ENCODE measurements around the gene HNRNPDL. TPM values are rescaled to one million over a fixed set of nuclear protein-coding genes. Genes with fewer than 3 reads are reported as not detected.
"Not testable (repeated sequence)": the region's sequence is repeated elsewhere in the genome, so short reads cannot be mapped to it uniquely, and the experiment has no call there.

Gene HNRNPDL
- 100 to 1,000 TPM in 2 of 4 donors, 10 to 100 TPM in 2; 61.8 to 210 (median 101) TPM for total RNA-seq

DNA sequence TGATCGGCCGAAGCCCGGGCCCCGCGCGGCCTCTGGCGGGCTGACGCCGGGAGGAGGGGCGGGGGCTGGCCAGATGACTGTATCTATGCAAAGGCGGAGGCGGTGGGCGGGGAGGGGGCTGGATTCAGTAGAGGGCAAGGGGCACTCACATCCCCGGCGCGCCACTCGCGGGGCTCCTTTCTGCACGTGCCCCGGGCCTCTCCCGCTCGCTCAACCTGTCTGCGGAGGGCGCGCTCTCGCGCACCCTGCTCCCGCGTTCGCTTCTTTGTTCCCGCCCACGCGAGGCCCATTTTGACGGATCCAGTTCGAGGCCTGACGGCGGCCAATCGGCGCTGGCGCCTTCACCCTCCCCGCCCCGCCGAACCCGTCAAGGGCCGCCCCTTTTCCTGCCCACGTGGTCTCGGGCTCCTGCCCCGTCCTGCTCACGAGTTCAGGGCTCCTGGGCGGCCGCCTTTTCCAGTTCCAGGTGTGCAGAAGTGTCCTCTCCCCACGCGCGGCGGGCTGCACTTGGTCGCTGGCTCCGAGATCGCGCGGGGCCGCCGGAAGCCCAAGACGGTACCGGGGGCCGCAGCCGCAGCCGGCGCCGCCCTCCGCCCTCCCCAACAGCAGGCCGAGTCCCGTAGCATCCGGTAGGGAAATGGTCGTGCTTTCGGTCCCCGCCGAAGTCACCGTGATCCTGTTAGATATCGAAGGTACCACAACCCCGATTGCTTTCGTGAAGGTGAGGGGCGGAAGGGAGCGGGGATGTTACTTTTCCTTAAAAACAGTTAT, at the start of gene HNRNPDL, which contains the start of gene ENOPH1:
HNRNPDL (minus strand) TSS at position 270 of the 771 bp plus-strand sequence. CDS start 772 bp downstream, outside the sequence.
ENOPH1 (plus strand) TSS at position 398 of the 771 bp plus-strand sequence; CDS start at position 638, 240 bp downstream.
- Histone ChIP-seq H3K27ac (peak within 1 kb of the TSS; percentile 98 to 100 (median 99)), H3K4me1 (peaks cover 3 to 39% (median 8%) of the 10 kb centered on the region in 4 donors), H3K36me3 (peaks cover 0 to 18% (median 0%) of the 10 kb centered on the region in 3 donors), H3K9me3 (no peaks in the 10 kb centered on the region), H3K27me3 (no peaks in the 10 kb centered on the region), H3K4me3 (peak within 1 kb of the TSS; percentile 86 to 90 (median 89))
- peak; percentile 97 to 98 (median 98) for DNase-seq
- peak in 1 of 6 experiments; percentile 27 for TF ChIP-seq CTCF (IDR thresholded peaks at IDR 0.05)
- peak; percentile 44 to 73 for TF ChIP-seq POLR2A (IDR thresholded peaks at IDR 0.05)

DNA sequence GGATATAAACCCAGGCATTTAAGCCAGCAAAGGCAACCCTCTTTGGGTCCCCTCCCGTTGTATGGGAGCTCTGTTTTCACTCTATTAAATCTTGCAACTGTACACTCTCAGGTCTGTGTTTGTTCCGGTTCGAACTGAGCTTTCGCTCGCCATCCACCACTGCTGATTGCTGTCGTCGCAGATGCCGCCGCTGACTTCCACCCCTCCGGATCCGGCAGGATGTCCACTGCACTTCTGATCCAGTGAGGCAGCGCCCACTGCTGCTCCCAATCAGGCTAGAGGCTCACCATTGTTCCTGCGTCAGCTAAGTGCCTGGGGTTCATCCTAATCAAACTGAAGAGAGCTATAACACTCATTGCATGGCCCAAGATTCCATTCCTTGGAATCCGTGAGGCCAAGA, 49.3 kb upstream of the HNRNPDL start:
- Histone ChIP-seq H3K36me3 (no peaks in the 10 kb centered on the region), H3K27ac (no peak overlapping the region), H3K9me3 (no peaks in the 10 kb centered on the region), H3K4me1 (no peaks in the 10 kb centered on the region), H3K27me3 (no peaks in the 10 kb centered on the region), H3K4me3 (no peak overlapping the region)
- no peak for DNase-seq
- TF ChIP-seq CTCF (IDR thresholded peaks at IDR 0.05) (no peak), POLR2A (IDR thresholded peaks at IDR 0.05) (no peak)

GRCh38 chr4:82477469-82477868, 47.2 kb upstream of the HNRNPDL start:
- H3K36me3 ChIP-seq, H3K27ac ChIP-seq, H3K9me3 ChIP-seq, H3K4me3 ChIP-seq, H3K27me3 ChIP-seq, H3K4me1 ChIP-seq: not testable (repeated sequence)
- DNase-seq = peak in 1 of 3 donors; percentile 54

DNA sequence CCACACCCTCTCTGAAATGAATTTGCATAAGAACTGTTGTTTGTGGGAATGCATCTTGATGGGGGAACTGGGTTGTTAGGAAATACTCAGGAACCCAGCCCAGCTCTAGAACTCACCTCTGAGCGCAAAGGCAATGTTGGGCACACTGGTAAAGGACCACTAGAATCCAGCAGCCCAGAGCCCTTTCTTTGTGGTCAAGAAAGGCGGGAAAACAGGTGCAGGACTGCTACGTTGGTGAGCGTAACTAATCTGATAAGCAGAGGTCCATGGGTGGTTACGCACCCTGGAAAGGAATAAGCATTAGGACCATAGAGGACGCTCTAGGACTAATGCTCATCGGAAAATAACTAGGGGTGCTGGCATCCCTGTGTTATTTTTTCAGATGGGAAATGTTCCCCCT, 45.7 kb upstream of the HNRNPDL start:
- not testable (repeated sequence) for H3K9me3 ChIP-seq, H3K4me1 ChIP-seq, DNase-seq, H3K27ac ChIP-seq, H3K36me3 ChIP-seq, H3K4me3 ChIP-seq, H3K27me3 ChIP-seq

GRCh38 chr4:82473621-82474164, 43.4 kb upstream of the HNRNPDL start:
- TF ChIP-seq POLR2A (IDR thresholded peaks at IDR 0.05) (no peak), CTCF (IDR thresholded peaks at IDR 0.05) (no peak)
- H3K27me3 ChIP-seq = no peaks in the 10 kb centered on the region

DNA sequence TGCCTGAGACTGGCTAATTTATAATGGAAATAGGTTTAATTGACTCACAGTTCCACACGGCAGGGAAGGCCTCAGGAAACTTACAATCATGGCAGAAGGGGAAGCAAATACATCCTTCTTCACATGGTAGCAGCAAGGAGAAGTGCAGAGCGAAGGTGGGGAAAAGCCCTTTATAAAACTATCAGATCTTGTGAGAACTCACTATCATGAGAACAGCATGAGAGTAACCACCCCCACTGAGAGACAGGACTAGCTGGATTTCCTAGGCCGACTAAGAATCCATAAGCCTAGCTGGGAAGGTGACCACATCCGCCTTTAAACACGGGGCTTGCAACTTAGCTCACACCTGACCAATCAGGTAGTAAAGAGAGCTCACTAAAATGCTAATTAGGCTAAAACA, 42.8 kb upstream of the HNRNPDL start:
- DNase-seq, H3K27me3 ChIP-seq, H3K9me3 ChIP-seq, H3K27ac ChIP-seq, H3K4me1 ChIP-seq, H3K4me3 ChIP-seq, H3K36me3 ChIP-seq: not testable (repeated sequence)

More at GRCh38 chr4:82473621-82474164, 43.4 kb upstream of the HNRNPDL start:
- Histone ChIP-seq H3K4me3 (no peak overlapping the region), H3K4me1 (no peaks in the 10 kb centered on the region), H3K9me3 (no peaks in the 10 kb centered on the region), H3K36me3 (no peaks in the 10 kb centered on the region), H3K27ac (no peak overlapping the region)
- no peak for DNase-seq

DNA sequence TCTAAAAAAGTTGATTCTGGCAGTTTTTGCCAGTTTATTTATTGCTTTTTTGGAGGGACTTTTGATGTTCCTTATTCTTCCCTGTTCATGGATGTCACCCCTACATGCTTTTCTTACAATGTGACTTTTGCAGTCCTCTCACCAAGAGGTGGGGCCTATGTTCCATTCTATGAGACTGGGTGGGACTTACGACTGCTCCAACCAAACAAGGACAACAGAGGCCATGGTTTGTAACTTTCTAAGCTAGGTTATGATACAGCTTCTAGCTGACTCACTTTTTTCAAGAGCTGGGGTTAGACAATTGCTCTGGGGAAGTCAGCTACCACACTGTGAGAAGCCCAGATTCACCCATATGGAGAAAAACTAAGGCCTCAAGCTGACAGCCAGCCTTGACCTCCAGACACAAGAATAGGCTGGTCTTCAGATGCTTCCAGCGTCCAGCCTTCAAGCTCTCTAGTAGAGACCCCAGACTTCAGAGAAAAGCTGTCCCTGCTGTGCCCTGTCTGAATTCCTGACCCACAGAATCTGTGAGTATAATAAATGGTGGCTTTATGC, 39.6 kb upstream of the HNRNPDL start:
- TF ChIP-seq CTCF (IDR thresholded peaks at IDR 0.05) (no peak), POLR2A (IDR thresholded peaks at IDR 0.05) (no peak)
- no peaks in the 10 kb centered on the region for H3K36me3 ChIP-seq
- no peaks in the 10 kb centered on the region for H3K4me1 ChIP-seq
- H3K9me3 ChIP-seq = no peaks in the 10 kb centered on the region
- no peak overlapping the region for H3K27ac ChIP-seq
- H3K27me3 ChIP-seq = no peaks in the 10 kb centered on the region
- no peak overlapping the region for H3K4me3 ChIP-seq
- no peak for DNase-seq
